ENCODE measurements around the gene LRRC42. TPM values are rescaled to one million over a fixed set of nuclear protein-coding genes. Genes with fewer than 3 reads are reported as not detected.

Gene LRRC42, protein sequence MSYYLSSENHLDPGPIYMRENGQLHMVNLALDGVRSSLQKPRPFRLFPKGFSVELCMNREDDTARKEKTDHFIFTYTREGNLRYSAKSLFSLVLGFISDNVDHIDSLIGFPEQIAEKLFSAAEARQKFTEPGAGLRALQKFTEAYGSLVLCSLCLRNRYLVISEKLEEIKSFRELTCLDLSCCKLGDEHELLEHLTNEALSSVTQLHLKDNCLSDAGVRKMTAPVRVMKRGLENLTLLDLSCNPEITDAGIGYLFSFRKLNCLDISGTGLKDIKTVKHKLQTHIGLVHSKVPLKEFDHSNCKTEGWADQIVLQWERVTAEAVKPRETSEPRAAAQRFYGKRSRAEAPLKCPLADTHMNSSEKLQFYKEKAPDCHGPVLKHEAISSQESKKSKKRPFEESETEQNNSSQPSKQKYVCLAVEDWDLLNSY
- 22.9 TPM for total RNA-seq

DNA sequence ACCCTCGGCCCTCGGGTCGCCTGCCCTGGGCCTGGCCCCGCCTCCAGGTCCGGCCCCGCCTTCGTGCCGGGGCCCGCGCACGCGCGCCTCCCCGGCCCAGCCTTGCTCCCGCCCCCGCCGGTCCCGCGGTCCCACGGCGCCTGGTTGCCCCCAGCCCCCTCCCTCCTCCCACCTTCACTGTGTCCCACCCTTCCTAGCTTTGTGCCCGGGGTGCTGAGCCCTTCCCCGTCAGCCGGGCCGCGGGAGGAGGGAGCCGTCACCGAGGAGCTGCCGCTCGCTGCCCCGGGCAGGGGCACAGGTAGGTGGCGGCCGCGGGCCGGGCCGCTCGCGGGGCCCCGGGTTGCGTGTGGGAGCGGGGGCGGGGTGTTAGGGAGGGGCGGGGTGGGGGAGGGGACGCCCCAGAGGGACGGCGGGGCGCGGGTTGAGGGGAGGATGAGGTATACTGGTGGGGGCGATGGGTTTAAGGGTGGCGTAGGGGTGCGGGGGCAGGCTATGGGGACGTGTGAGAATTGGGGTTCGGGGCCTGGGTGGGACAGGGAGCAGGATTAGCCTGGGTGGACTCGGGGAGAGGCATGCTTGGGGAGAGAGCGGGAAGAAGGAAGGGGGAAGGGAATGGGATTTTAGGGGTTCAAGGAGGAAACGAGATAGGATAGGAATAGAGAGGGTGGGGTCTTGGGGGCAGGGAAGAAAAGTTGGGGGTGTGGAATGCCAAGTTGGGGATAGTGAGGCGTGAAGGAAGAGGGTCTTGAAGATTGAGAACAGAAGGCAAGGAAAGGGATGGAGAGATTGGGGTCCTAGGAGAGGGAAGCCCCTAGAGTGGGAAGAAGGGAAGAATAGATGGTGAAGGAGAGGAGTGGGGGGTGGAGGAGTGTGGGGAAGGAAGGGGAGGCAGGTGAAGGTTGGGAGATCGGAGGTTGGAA lies at the start of gene LRRC42:
LRRC42 (plus strand) TSS at position 99 of the 920 bp plus-strand sequence. CDS start 5,650 bp downstream, outside the sequence.
- DNase-seq: peak; percentile 90

DNA sequence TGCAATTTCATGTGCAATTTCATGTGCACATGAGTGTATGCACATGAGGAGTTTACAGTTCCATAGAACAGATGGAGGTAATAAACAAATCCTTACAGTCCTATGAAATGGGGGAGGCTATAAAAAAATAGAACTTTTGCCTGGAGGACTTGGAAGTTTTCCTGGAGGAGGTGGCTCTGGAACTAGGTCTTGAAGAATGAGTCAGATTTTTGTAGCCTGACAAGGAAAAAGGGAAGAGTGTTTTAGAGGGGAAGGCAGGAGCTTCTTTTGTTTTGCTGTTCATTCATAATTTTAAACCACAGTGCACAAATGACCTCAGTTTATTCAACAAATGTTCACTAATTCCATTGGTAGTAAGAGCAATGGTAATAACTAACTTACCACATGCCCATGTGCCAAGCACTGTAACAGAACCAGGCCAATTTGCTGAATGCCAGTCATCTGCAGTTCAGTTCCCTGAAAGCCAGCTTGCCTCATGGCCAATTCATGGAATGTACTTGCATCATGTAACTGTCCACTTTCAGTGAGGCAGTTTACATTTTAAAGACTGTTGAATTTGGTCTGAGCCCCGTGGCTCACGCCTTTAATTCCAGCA lies 49.4 kb upstream of the LRRC42 start:
- peak; percentile 62 for DNase-seq

- peak; percentile 56 for DNase-seq
These were observed 46.9 kb upstream of the LRRC42 start for GRCh38 chr1:53899206-53899628.

DNA sequence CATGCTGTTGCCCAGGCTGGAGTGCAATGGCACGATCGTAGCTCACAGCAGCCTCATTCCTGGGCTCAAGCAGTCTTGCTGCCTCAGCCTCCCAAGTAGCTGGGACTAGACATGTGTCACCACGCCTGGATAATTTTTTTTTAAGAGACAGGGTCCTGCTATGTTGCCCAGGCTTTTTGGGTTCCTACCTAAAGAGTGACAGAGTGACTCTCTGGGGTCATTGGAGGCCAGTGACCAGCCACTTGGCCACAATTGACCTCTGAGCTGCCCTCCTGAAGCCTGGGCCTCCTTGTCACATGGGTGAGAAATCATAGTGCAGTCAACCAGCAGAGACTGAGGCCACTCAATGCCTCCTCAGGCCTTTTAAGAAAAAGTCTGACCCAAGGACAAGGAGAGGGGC lies 46.4 kb upstream of the LRRC42 start:
- no peak for DNase-seq

GRCh38 chr1:53902235-53903138 lies 43.7 kb upstream of the LRRC42 start:
- no peak for DNase-seq

DNA sequence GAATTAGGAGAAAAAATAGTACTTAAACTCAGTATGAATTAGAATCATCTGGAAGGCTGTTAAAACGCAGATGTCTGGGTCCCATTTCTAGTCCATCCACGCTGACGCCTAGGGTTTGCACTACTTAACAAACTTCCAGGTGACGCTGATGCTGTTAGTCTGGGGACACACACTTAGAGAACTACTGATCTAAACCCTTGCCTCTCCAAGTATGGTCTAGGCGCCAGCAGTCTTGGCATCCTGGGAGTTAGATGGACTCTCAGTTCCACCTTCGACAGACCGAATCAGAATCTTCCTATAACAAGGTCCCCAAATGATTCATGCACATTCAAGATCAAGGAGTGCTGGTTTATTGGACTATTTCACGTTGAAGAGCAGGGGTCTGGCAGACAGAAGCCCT lies 40.6 kb upstream of the LRRC42 start:
- no peak for DNase-seq

DNA sequence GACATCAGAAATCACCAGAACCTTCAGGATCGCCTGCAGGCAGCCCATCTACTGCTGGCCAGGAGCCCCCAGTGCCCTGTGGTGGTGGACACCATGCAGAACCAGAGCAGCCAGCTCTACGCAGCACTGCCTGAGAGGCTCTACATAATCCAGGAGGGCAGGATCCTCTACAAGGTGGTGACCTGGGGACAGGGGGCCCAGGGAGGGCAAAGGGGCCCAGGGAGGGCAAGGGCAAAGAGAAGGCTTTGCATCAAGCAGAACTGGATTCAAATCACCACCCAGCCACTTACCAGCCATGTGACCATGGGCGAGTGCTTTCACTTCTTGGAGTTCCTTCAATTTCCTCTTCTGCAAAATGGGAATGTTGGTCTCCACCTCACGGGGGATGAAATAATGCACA lies 40.0 kb upstream of the LRRC42 start:
- DNase-seq: no peak

DNA sequence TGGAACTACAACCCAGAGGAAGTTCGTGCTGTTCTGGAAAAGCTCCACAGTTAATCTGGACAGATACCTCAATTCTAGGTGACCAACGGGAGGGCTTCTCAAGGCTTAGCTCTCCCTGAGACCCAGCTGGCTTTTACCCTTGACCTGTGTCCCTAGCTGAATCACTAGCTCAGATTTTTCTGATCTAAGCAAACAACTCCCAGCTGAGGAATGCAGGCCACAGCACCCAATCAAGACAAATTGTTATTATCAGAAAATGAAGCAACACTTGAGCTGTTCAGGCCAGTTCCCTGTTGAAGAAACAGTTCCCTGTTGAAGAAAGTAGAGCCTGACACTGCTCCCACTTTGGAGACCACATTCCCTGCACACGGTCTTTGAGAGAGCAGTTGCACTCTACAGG lies 36.2 kb upstream of the LRRC42 start:
- no peak for DNase-seq

DNA sequence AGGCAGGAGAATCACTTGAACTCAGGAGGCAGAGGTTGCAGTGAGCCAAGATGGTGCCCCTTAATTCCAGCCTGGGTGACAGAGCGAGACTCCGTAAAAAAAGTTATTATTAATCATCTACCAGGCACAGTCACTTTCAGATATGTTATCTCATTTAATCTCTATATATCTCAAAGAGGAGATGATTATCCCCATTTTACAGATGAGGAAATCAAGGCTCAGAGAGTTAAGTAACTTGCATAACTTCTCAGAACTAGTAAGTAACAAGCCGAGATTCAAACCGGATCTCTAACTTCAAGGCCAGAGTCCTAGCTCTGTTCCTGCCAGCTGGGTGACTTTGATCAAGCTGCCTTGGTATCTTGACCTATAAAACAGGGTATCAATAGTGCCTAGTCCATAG lies 34.7 kb upstream of the LRRC42 start:
- no peak for DNase-seq

DNA sequence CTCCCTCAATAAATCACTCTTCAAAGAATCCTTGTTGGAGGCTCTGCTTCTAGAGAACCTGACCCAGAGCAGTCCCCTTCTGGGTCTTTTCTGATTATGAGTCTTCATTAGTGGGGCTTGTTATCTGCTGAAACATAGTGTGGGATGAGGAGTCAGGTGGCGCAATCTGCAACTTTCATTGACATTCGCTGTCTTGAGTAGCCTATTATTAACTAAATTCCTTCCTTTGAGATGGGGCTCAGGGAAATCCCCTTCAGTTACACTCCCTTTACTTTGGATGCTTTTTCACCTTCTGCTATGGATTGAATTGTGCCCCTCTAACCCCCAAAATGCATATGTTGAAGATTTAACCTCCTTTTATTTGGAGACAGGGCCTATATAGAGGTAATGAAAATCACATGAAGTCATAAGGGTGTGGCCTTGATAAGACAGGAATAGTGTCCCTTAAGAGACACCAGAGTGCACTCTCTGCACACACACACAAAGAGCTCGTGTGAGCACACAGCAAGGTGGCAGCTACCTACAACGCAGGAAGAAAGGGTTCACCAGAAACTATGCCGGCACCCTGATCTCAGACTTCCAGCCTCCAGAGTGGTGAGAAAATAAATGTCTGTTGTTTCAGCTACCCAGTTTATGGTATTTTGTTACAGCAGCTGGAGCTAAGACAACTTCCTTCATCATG lies 32.7 kb upstream of the LRRC42 start:
- no peak for DNase-seq

GRCh38 chr1:53918343-53918742 lies 27.8 kb upstream of the LRRC42 start:
- DNase-seq: no peak

- no peak for DNase-seq
These were observed 26.5 kb upstream of the LRRC42 start for GRCh38 chr1:53919675-53920066.

DNA sequence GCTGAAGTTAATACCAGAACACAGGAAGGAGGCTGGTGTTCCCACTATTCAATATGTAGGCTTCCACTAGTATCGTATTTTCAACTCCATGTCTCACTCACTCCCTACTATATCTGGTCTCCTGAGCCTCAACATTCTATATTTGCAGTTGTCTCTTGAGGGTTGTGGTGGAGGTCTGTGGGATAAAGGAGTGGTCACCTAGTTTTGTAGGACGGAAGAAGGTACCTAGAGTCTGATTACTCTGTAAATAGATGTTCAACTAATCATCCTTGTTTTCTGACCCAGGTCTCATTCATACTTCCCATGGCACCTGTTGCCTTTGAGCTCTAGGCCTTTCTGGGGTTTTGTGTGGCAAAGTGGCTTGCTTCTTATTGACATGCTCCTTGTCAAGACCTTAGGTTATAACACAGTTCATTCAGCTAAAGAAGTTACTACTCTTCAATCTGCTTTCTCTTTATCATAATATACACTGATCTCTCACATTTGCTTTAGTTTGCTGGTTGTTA lies 18.7 kb upstream of the LRRC42 start:
- no peak for DNase-seq

GRCh38 chr1:53929246-53929960 lies 16.7 kb upstream of the LRRC42 start:
- DNase-seq: peak; percentile 41

GRCh38 chr1:53930932-53931331 lies 15.2 kb upstream of the LRRC42 start:
- no peak for DNase-seq

DNA sequence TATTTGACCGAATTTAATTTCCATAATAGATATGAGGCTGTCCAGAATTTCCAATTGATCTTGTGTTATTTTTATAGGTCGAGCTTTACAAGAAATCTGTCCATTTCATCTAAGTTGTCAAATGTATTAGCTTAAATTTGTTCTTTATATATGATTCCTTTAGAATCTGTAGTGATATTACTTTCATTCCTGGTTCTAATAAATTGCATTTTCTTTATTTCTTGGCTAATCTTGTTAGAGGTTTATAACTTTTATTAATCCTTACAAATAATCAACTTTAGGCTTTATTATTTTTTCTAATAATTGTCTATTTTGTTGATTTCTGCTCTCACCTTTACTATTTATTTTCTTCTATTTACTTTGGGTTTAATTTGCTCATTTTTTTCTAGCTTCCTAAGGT lies 14.6 kb upstream of the LRRC42 start:
- no peak for DNase-seq

DNA sequence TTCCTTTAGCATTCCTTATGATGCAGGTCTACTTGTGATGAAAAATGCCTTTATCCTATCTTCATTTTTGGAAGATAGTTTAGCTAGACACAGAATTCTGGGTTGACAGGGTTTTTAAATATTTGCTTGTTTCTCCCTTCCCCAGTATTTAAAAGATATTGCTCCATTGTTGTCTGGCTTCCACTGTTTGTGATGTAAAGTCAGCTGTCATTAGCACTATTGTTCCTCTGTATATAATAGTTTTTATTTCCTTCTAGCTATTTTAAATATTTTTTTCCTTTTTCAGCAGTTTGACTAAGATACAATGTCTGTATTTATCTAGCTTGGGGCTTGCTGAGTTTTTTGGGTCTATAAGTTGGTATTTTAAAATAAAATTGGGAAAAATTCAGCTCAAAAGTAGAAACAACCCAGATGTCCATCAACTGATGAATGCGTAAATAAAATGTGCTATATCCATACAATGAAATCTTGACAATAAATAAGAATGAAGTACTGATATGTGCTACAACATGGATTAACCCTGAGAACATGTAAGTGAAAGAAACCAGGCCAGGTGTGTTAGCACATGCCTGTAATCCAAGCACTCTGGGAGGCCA lies 11.9 kb upstream of the LRRC42 start:
- no peak for DNase-seq

DNA sequence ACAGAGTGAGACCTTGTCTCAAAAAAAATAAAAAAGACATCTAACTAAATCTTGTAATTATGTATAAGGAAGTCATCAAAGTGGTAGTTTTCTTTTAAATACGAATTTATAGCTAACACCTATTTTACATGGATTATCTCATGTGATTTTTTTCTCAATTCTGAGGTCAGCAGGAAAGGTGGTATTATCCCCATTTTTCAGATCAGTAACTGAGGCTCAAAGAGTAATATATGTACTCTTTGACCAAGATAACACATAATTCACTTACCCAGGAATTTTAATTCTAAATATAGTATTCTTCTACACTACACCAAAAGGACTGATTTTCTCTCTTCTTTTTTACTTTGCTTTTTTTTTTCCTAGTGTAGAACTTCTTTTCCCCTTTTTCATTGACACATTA lies 9.7 kb upstream of the LRRC42 start:
- DNase-seq: no peak

DNA sequence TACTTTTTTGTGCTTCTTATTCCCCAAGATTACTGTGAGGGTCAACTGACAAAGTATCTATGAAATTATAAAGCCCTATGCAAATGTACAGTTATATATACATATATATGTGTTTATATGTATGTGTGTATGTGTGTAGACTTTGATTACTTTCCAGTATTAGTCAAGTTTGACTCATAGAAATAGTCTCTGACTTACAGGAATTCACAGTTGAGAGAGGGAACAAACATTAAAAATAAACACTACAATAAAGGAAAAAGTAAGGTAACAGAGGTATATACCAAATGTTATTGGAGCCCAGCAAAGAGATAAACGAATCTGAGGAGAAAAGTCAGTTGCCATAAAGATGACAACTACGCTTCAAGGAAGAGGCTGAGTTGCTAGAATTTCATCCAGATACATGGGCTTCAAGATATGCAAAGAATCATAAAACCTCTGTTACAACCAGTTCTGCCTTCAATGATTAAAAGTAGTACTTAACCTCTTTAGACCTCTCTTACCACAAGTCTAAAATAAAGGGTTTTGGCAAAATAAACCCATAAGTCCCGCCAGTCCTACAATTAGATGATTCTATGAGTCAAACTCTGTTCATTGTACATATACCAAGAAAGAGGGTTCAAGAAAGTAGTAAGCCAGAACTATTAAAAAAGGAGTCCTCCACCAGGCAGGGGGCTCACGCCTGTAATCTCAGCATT lies 7.9 kb upstream of the LRRC42 start:
- DNase-seq: no peak
